IMR-90 (cell line): ENCODE data around the gene AMIGO1. TPM values are rescaled to one million over a fixed set of nuclear protein-coding genes. Genes with fewer than 3 reads are reported as not detected.
A peak's percentile ranks its signal among the peaks of the same experiment; 100 is the strongest.

Experiments
- ATAC-seq: fragments of 200-7000 bp; cut with Tn5 transposase; 2 replicates; pipeline ENCODE4 v1.9.1; 2020; ENCODE audit warnings: low read depth, mild to moderate bottlenecking, moderate library complexity
- BruUV-seq: library from RNA; stranded (reverse); fragments of 400-500 nt; replicated peaks from 2 replicates; lab custom pipeline; 2021; lab: Mats Ljungman, UMichigan
- CTCF ChIA-PET: fragments of 300-600 bp; formaldehyde crosslinking; extraction: SDS; loops from one replicate; lab custom pipeline; 2021; ENCODE audit warnings: antibody characterized with exemption; lab: Yijun Ruan, JAX
- POLR2A ChIA-PET: fragments of 300-600 bp; sonication (Branson Sonifier 250); formaldehyde crosslinking; loops from one replicate; lab custom pipeline; 2022; ENCODE audit warnings: antibody characterized with exemption; ENCODE audit not compliant: unreplicated experiment; lab: Charles Lee
- DNase-seq: peaks from one replicate; pipeline ENCODE4 v3.0.0; 2013
- H2AFZ ChIP-seq: replicated peaks from 2 replicates; pipeline ENCODE3; 2013; ENCODE audit warnings: low read length, mild to moderate bottlenecking; ENCODE audit not compliant: poor library complexity
- H2AK5ac ChIP-seq: 2 replicates; pipeline ENCODE4 v1.6.1; 2013; ENCODE audit warnings: low read depth, low read length, inconsistent platforms
- H2AK9ac ChIP-seq: replicated peaks from 2 replicates; pipeline ENCODE3; 2013; ENCODE audit warnings: mild to moderate bottlenecking, low read depth, low read length, moderate library complexity; ENCODE audit not compliant: poor library complexity
- H2BK120ac ChIP-seq: 2 replicates; pipeline ENCODE4 v1.6.1; 2013; ENCODE audit warnings: low read depth, low read length, inconsistent platforms
- H2BK15ac ChIP-seq: 3 replicates; pipeline ENCODE4 v1.6.1; 2013; ENCODE audit warnings: low read depth, low read length, inconsistent platforms
- H2BK20ac ChIP-seq: 2 replicates; pipeline ENCODE4 v1.6.1; 2013; ENCODE audit warnings: low read depth, mild to moderate bottlenecking, inconsistent platforms, low read length, moderate library complexity
- H2BK5ac ChIP-seq: 2 replicates; pipeline ENCODE4 v1.6.1; 2013; ENCODE audit warnings: mild to moderate bottlenecking, low read depth, low read length, inconsistent platforms; ENCODE audit not compliant: poor library complexity, severe bottlenecking
- H3K14ac ChIP-seq: replicated peaks from 2 replicates; pipeline ENCODE4 v1.6.1; 2013; ENCODE audit warnings: low read depth, low read length, inconsistent platforms
- H3K18ac ChIP-seq: 2 replicates; pipeline ENCODE4 v1.6.1; 2013; ENCODE audit warnings: low read depth, low read length, control low read depth
- H3K23ac ChIP-seq: 2 replicates; pipeline ENCODE4 v1.6.1; 2013; ENCODE audit warnings: low read depth, low read length, inconsistent platforms
- H3K27ac ChIP-seq: 2 replicates; pipeline ENCODE4 v1.5.1; 2013; ENCODE audit warnings: mild to moderate bottlenecking, control low read depth, low read length; ENCODE audit not compliant: insufficient read depth
- H3K27me3 ChIP-seq: 2 replicates; pipeline ENCODE4 v1.6.1; 2013; ENCODE audit warnings: low read length; ENCODE audit not compliant: control insufficient read depth, insufficient read depth
- H3K36me3 ChIP-seq: 2 replicates; pipeline ENCODE4 v1.6.1; 2013; ENCODE audit warnings: low read length, mixed read lengths; ENCODE audit not compliant: control insufficient read depth, insufficient read depth
- H3K4ac ChIP-seq: 2 replicates; pipeline ENCODE4 v1.6.1; 2013; ENCODE audit warnings: low read depth, low read length, inconsistent platforms
- H3K4me1 ChIP-seq: 2 replicates; pipeline ENCODE4 v1.6.1; 2013; ENCODE audit warnings: low read length, mixed read lengths; ENCODE audit not compliant: control insufficient read depth, insufficient read depth
- H3K4me2 ChIP-seq: 2 replicates; pipeline ENCODE4 v1.6.1; 2013; ENCODE audit warnings: low read depth, mild to moderate bottlenecking, control low read depth, low read length, moderate library complexity
- H3K4me3 ChIP-seq: 2 replicates; pipeline ENCODE4 v1.5.1; 2013; ENCODE audit warnings: low read depth, mild to moderate bottlenecking, control low read depth, low read length, moderate library complexity; ENCODE audit not compliant: insufficient read depth
- H3K56ac ChIP-seq: 2 replicates; pipeline ENCODE4 v1.6.1; 2013; ENCODE audit warnings: low read length, inconsistent platforms; ENCODE audit not compliant: insufficient read depth; ENCODE audit errors: extremely low read depth
- H3K79me1 ChIP-seq, 2 experiments: 2 replicates each; pipeline ENCODE4 v1.6.1; 2013; ENCODE audit warnings: low read length in 2 of 2, inconsistent platforms in 1 of 2, low read depth in 1 of 2
- H3K9ac ChIP-seq: 2 replicates; pipeline ENCODE4 v1.6.1; 2013; ENCODE audit warnings: low read depth, low read length, control low read depth
- H3K9me1 ChIP-seq: 2 replicates; pipeline ENCODE4 v1.6.1; 2013; ENCODE audit warnings: low read length, inconsistent platforms; ENCODE audit not compliant: insufficient read depth
- H3K9me3 ChIP-seq: 2 replicates; pipeline ENCODE4 v1.6.1; 2013; ENCODE audit warnings: low read length; ENCODE audit not compliant: control insufficient read depth, insufficient read depth
- H4K20me1 ChIP-seq: 2 replicates; pipeline ENCODE4 v1.6.1; 2013; ENCODE audit warnings: low read length, inconsistent platforms; ENCODE audit not compliant: insufficient read depth
- H4K5ac ChIP-seq: 2 replicates; pipeline ENCODE4 v1.6.1; 2013; ENCODE audit warnings: mild to moderate bottlenecking, low read depth, low read length, control low read depth
- H4K8ac ChIP-seq, 2 experiments: 2 replicates each; pipeline ENCODE4 v1.6.1; 2013; ENCODE audit warnings: low read depth in 2 of 2, low read length in 2 of 2, control low read depth in 1 of 2, inconsistent platforms in 1 of 2
- H4K91ac ChIP-seq: 2 replicates; pipeline ENCODE4 v1.6.1; 2013; ENCODE audit warnings: low read depth, low read length, inconsistent platforms; ENCODE audit not compliant: insufficient read depth
- CEBPB ChIP-seq: IDR thresholded peaks from 2 replicates; pipeline ENCODE4 v1.6.1; 2012; ENCODE audit warnings: low read depth, low read length, improper control_type of control experiment
- CHD1 ChIP-seq: IDR thresholded peaks from 2 replicates; pipeline ENCODE4 v1.6.1; 2012; ENCODE audit warnings: low read depth, low read length, improper control_type of control experiment
- MAFK ChIP-seq: IDR thresholded peaks from 2 replicates; pipeline ENCODE4 v1.6.1; 2012; ENCODE audit warnings: low read depth, low read length, improper control_type of control experiment
- MAZ ChIP-seq: IDR thresholded peaks from 2 replicates; pipeline ENCODE4 v1.6.1; 2012; ENCODE audit warnings: low read depth, mild to moderate bottlenecking, low read length, improper control_type of control experiment, moderate library complexity, borderline replicate concordance
- MXI1 ChIP-seq: IDR thresholded peaks from 2 replicates; pipeline ENCODE4 v1.6.1; 2012; ENCODE audit warnings: low read depth, mild to moderate bottlenecking, low read length, moderate library complexity, borderline replicate concordance
- POLR2A ChIP-seq: IDR thresholded peaks from 2 replicates; pipeline ENCODE4 v1.6.1; 2012; ENCODE audit warnings: mild to moderate bottlenecking, low read depth, low read length
- RCOR1 ChIP-seq: IDR thresholded peaks from 2 replicates; pipeline ENCODE4 v1.6.1; 2012; ENCODE audit warnings: mild to moderate bottlenecking, low read length, improper control_type of control experiment; ENCODE audit not compliant: insufficient replicate concordance
- RFX5 ChIP-seq: IDR thresholded peaks from 2 replicates; pipeline ENCODE4 v1.8.0; 2012; ENCODE audit warnings: low read depth, mild to moderate bottlenecking, low read length, moderate library complexity
- WGBS, 2 experiments: methylation state at CpG; one replicate each; pipeline versions ENCODE4 v1.1.5 to v1.1.7; 2013; ENCODE audit warnings: missing lambda C conversion rate in 2 of 2; ENCODE audit not compliant: insufficient read length in 1 of 2; ENCODE audit errors: extremely low coverage in 2 of 2; 5-methylcytosine and 5-hydroxymethylcytosine counted together
- dilution Hi-C: fragments of 300-500 bp; cut with HindIII; formaldehyde crosslinking; loops from one replicate; pipeline ENCODE4 v1.14.3; 2018; ENCODE audit warnings: low sequenced_read_pairs; ENCODE audit not compliant: unreplicated experiment
- in situ Hi-C: fragments of 300-500 bp; cut with MboI; formaldehyde crosslinking; loops from 3 replicates; pipeline ENCODE4 v1.14.3; 2019; ENCODE audit warnings: low sequenced_read_pairs, inconsistent platforms, mixed read lengths
- intact Hi-C: fragments of 100-400 bp; cut with micrococcal nuclease; formaldehyde crosslinking; loops from 2 replicates; pipeline ENCODE4 v1.10.0; 2022
- polyA plus RNA-seq, 3 experiments: library from polyadenylated mRNA; depleted of rRNA; stranded (reverse); fragments of >200 nt; gene quantifications; 2 replicates each; pipeline ENCODE4 v1.2.3, GENCODE V29; 2012; ENCODE audit warnings: low replicate concordance in 1 of 3
- total RNA-seq: library from RNA; depleted of rRNA; stranded (reverse); fragments of >200 nt; gene quantifications from 2 replicates; pipeline ENCODE4 v1.2.3, GENCODE V29; 2012
- TF ChIP-seq, protein P1 (sequence below): conservative IDR thresholded peaks from 2 replicates; pipeline ENCODE4 v1.5.1; 2012; ENCODE audit warnings: mild to moderate bottlenecking, low read depth, low read length, improper control_type of control experiment

Gene AMIGO1
- total and polyA plus RNA-seq, 2 of the 4 experiments (the other 2 are of a cell fraction) = 1.5 to 1.6 TPM

DNA sequence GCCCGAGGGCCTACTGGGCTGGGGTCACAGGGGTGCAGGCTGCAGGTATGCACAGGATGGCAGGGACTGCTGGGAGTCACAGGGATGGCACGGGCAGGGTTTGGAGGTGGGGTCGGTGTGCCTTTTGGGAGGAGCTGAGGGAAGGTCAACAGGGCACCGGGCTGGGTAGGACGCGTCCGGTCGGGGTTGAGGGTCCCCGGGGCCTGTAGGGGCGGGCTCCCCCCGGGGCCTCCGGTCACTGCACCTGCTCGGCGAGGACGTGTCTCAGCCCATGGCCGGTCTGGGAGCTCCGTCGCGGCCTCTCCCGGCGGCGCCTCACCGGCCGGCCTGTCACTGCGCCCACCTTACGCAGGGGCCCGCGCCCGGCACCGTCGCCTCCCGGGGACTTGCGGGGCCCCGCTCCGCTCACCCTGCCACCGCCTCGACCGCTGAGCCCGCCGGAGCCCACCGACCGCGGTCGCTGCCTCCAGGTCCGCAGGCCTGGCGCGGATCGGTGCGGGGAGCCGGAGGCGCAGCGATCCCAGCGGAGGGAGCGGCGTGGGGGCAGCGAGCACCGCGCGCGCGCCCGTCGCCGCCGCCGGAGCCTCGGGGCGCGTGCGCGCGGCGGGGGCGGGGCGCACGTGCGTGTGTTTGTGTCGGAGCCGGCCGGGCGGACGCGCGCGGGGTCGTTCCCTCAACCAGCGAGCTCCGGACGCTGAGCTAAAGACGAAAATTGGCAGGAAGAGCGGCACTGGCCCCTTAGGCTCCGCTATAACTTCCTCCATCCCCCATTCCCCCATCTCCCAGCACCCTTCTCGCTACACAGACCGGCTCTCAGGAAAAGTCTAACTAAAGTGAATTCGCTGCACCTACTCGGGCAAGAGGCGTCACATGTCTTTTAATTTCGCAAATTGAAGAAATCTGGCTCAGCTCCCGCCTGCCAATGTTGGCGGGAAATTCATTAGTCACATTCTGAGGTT lies at the start of gene AMIGO1 (continued):
- TF ChIP-seq CHD1 (no peak), MAZ (peak; percentile 52; the same call in 1 of the 2 replicates), RFX5 (no peak), MAFK (no peak)

DNA sequence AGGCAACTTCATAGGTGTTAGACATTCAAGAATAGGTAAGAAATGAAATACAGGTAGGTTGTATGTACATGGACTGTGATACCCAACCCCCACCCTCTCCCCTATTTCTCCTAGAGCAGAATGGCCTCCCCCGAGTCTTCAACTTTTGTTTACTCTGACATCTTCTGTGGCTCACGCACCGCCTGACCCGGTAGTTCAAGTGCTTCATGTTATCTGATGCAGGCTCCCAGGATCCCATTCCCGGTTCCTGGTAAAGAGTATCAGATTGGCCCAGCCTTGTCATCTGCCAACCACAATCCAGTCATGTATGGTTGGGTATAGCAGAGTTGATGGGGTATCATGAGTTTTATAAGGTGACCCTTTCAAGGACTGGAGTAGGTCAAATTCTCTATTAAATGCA lies 48.0 kb upstream of the AMIGO1 start:
- no peak overlapping the region for H2AFZ ChIP-seq
- H3K4me2 ChIP-seq = no peak overlapping the region
- H3K36me3 ChIP-seq = peaks cover 1% of the 10 kb centered on the region; the same call in 1 of the 2 replicates
- no peak overlapping the region for H2AK9ac ChIP-seq
- no peak overlapping the region for H3K4ac ChIP-seq
- no TSS peak for BruUV-seq
- H3K9ac ChIP-seq = no peak overlapping the region
- H2BK120ac ChIP-seq = no peak overlapping the region
- dilution Hi-C loops (no loop called here), in situ Hi-C loops (no loop called here), intact Hi-C loops (no loop called here)
- no peak overlapping the region for H3K23ac ChIP-seq
- H4K8ac ChIP-seq = no peak overlapping the region
- no peak overlapping the region for H2BK20ac ChIP-seq
- peaks cover 15% of the 10 kb centered on the region for H3K9me1 ChIP-seq
- no peak overlapping the region for H3K18ac ChIP-seq
- no peaks in the 10 kb centered on the region for H3K27me3 ChIP-seq
- H2BK5ac ChIP-seq = no peak overlapping the region
- no peak overlapping the region for H3K4me3 ChIP-seq
- ChIA-PET POLR2A (no interaction called here), CTCF (no interaction called here)
- no peak overlapping the region for H4K91ac ChIP-seq
- no peak overlapping the region for H2BK15ac ChIP-seq
- DNase-seq (no peak), ATAC-seq (no peak)
- no peak overlapping the region for H3K14ac ChIP-seq
- peaks cover 11% of the 10 kb centered on the region for H3K4me1 ChIP-seq
- H3K27ac ChIP-seq = no peak overlapping the region
- peaks cover 0 to 54% of the 10 kb centered on the region in 2 experiments; a peak in 2 of 4 replicates for H3K79me1 ChIP-seq
- TF ChIP-seq MXI1 (no peak), CEBPB (no peak), RFX5 (no peak), POLR2A (no peak), RCOR1 (no peak), MAFK (no peak)
- TF ChIP-seq, protein P1, sequence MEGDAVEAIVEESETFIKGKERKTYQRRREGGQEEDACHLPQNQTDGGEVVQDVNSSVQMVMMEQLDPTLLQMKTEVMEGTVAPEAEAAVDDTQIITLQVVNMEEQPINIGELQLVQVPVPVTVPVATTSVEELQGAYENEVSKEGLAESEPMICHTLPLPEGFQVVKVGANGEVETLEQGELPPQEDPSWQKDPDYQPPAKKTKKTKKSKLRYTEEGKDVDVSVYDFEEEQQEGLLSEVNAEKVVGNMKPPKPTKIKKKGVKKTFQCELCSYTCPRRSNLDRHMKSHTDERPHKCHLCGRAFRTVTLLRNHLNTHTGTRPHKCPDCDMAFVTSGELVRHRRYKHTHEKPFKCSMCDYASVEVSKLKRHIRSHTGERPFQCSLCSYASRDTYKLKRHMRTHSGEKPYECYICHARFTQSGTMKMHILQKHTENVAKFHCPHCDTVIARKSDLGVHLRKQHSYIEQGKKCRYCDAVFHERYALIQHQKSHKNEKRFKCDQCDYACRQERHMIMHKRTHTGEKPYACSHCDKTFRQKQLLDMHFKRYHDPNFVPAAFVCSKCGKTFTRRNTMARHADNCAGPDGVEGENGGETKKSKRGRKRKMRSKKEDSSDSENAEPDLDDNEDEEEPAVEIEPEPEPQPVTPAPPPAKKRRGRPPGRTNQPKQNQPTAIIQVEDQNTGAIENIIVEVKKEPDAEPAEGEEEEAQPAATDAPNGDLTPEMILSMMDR = no peak
- H4K5ac ChIP-seq = no peak overlapping the region
- H3K9me3 ChIP-seq = no peaks in the 10 kb centered on the region
- no peak overlapping the region for H3K56ac ChIP-seq
- H4K20me1 ChIP-seq = peaks cover 95% of the 10 kb centered on the region
- H2AK5ac ChIP-seq = no peak overlapping the region
- no CpG with 5 or more reads among the region's 5 CpGs for WGBS, 2 experiments
